Body of pancreas (tissue), 4 donors: ENCODE data around the gene ELOB. TPM values are rescaled to one million over a fixed set of nuclear protein-coding genes. Genes with fewer than 3 reads are reported as not detected.
A peak's percentile ranks its signal among the peaks of the same experiment; 100 is the strongest.

Source experiments
- ATAC-seq: fragments of 150-250 bp; one replicate; pipeline ENCODE4 v1.9.1; 2016
- DNase-seq, 4 donors: peaks; one replicate each; pipeline ENCODE4 v3.0.0-alpha.2; 2019
- H3K27ac ChIP-seq, 4 donors: fragments of 200-600 bp; sonication (generic); 1 replicate in 3 of 4; 2 replicates in 1 of 4; pipeline versions ENCODE4 v1.5.1 to v1.6.1; 2016 to 2019; ENCODE audit warnings: mild to moderate bottlenecking in 1 of 4, mixed read lengths in 1 of 4, moderate library complexity in 1 of 4
- H3K27me3 ChIP-seq, 2 donors: fragments of 200-600 bp; sonication (generic); one replicate each; pipeline ENCODE4 v1.6.0; 2016; ENCODE audit warnings: mild to moderate bottlenecking in 1 of 2
- H3K36me3 ChIP-seq, 2 donors: fragments of 200-600 bp; sonication (generic); replicated peaks in 1 of 2; 2 replicates each; pipeline ENCODE4 v1.5.1; 2016; ENCODE audit warnings: low read depth in 2 of 2; ENCODE audit not compliant: insufficient read depth in 1 of 2
- H3K4me1 ChIP-seq: fragments of 200-600 bp; sonication (generic); one replicate; pipeline ENCODE4 v1.6.0; 2016
- H3K4me3 ChIP-seq, 2 donors: fragments of 200-600 bp; sonication (generic); 1 replicate in 1 of 2; 2 replicates in 1 of 2; pipeline ENCODE4 v1.5.1; 2016 to 2019
- H3K9me3 ChIP-seq, 3 donors: fragments of 200-600 bp; sonication (generic); 1 replicate in 2 of 3; 2 replicates in 1 of 3; pipeline ENCODE4 v1.5.1; 2016
- POLR2A ChIP-seq, 3 donors: fragments of 450-650 bp; IDR thresholded peaks; one replicate each; pipeline ENCODE4 v1.6.1; 2016; ENCODE audit warnings: antibody characterized with exemption in 3 of 3, mild to moderate bottlenecking in 2 of 3
- WGBS, 2 donors: methylation state at CpG; one replicate each; pipeline ENCODE4 v1.1.5; 2017; 5-methylcytosine and 5-hydroxymethylcytosine counted together
- intact Hi-C: fragments of 100-400 bp; cut with DNase I; formaldehyde crosslinking; loops from one replicate; pipeline ENCODE4 v1.15.1; 2023
- total RNA-seq, 2 donors: library from RNA; depleted of rRNA; stranded (reverse); fragments of >200 nt; gene quantifications; one replicate each; pipeline ENCODE4 v1.1.0, GENCODE V29; 2016
- TF ChIP-seq, protein P1 (sequence below), 7 experiments: fragments of 450-650 bp in 4 of 7; fragments of 200-600 bp in 3 of 7; sonication (generic) in 3 of 7; IDR thresholded peaks; one replicate each; pipeline ENCODE4 v1.5.1; 2016 to 2019; ENCODE audit warnings: antibody characterized with exemption in 7 of 7

Gene ELOB
- total RNA-seq, 2 donors from 2014 or later: 77.5 to 186 TPM

DNA sequence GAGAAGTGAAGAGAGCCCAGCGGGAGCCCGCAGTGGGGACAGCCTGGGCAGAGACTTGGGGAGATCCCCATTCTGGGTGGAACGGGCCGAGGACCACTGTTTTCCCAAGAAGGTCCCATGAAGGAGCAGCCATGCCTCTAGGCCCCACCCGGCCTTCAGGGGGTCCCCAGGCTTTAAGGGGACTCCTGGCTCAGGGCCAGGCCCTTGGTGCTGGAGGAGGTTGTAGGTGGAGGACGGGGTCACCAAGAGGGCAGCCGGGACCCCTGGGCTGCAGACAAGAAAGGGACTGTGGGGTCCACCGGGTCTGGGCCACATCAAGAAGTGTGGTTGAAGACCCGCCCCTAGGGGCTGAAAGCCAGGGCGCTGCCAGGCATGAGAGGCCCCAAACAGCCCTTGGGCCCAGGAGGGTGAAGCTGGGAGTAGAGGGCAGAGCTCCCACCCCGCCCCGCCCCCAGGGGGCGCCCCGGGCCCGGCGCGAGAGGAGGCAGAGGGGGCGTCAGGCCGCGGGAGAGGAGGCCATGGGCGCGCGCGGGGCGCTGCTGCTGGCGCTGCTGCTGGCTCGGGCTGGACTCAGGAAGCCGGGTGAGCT is 39.8 kb upstream of the ELOB start, which contains the start of gene PRSS21:
PRSS21 (plus strand) TSS at position 487 of the 589 bp plus-strand sequence; CDS start at position 519, 32 bp downstream.
- Histone ChIP-seq H3K4me3 (no peak within 1 kb of the TSS), H3K9me3 (no peaks in the 10 kb centered on the region), H3K36me3 (no peaks in the 10 kb centered on the region), H3K27me3 (no peaks in the 10 kb centered on the region), H3K4me1 (peaks cover 5% of the 10 kb centered on the region), H3K27ac (no peak within 1 kb of the TSS)
- DNase-seq: peak in 1 of 4 donors; percentile 27
- peak; percentile 10 for ATAC-seq
- WGBS, 2 donors: 38 to 57% methylated on average over 19 to 28 of the region's 28 CpGs
- intact Hi-C loops: no loop called here
- TF ChIP-seq, protein P1, sequence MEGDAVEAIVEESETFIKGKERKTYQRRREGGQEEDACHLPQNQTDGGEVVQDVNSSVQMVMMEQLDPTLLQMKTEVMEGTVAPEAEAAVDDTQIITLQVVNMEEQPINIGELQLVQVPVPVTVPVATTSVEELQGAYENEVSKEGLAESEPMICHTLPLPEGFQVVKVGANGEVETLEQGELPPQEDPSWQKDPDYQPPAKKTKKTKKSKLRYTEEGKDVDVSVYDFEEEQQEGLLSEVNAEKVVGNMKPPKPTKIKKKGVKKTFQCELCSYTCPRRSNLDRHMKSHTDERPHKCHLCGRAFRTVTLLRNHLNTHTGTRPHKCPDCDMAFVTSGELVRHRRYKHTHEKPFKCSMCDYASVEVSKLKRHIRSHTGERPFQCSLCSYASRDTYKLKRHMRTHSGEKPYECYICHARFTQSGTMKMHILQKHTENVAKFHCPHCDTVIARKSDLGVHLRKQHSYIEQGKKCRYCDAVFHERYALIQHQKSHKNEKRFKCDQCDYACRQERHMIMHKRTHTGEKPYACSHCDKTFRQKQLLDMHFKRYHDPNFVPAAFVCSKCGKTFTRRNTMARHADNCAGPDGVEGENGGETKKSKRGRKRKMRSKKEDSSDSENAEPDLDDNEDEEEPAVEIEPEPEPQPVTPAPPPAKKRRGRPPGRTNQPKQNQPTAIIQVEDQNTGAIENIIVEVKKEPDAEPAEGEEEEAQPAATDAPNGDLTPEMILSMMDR (IDR thresholded peaks at IDR 0.05): peak in 1 of 7 experiments; percentile 11
- no peak for TF ChIP-seq POLR2A (IDR thresholded peaks at IDR 0.05)

DNA sequence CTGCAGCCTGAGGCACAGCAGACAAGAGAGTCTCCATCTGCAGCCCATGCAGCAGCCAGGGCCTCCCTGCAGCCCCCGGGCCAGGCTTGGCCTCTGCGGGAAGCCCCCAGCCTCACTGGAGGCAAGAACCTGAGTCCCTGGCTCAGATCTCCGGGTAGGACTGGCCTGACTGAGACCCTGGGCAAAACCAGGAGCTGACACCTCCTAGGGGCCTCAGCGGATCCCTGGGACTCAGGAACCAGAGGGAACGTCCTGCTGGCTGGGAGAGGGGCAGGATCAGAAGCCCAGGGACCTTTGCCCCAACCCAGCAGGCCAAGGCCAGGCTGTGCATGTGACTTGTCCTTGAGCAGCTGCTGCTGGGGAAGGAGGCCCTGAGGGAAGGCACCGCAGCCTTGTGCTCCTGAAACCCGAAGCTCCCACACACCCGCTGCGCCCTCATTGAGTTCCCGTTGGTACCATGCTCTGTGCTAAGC is 38.3 kb upstream of the ELOB start:
- no peak for ATAC-seq
- H3K27me3 ChIP-seq: no peaks in the 10 kb centered on the region
- H3K4me1 ChIP-seq: peaks cover 5% of the 10 kb centered on the region
- no peak overlapping the region for H3K27ac ChIP-seq
- WGBS, 2 donors: 60 to 75% methylated on average over 5 to 10 of the region's 10 CpGs
- H3K9me3 ChIP-seq: no peaks in the 10 kb centered on the region
- DNase-seq: no peak
- TF ChIP-seq, protein P1 (IDR thresholded peaks at IDR 0.05): no peak
- no peak for TF ChIP-seq POLR2A (IDR thresholded peaks at IDR 0.05)
- no peaks in the 10 kb centered on the region for H3K36me3 ChIP-seq
- intact Hi-C loops: no loop called here
- H3K4me3 ChIP-seq: no peak overlapping the region

DNA sequence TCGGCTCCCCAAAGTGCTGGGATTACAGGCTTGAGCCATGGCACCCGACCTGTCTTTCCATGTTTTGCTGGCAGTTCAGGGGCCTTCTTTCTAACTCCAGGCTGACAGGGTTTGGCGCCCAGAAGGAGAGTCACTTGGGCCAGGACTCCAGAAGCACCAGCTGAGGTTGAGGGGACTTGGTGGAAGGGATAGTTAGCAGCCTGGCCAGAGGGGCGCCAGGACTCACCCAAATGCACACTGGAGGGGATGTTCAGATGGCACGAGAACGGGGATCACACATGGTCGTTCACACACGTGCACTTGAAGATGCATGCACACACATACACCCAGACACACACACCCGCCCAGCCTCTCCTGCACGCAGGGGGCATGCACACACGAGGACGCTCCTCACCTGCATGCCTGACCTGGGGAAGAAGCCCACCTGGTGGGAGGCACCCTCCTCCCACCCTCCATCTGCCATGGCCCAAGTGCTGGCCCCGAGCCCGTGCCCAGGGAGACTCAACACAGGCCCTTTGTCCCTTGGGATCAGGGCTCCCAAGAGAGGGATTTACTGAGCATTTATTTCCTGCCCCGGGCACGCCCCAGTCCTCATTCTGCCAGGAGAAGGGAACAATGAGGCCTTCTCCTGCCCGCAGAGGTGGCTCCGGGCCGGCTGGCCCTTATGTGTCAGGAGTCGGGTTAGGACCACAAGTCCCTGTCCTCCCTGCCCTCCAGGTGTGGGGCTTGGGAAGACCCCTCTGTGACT is 37.6 kb upstream of the ELOB start:
- 77% methylated on average over 12 to 20 of the region's 20 CpGs for WGBS, 2 donors
- Histone ChIP-seq H3K9me3 (no peaks in the 10 kb centered on the region), H3K27me3 (no peaks in the 10 kb centered on the region), H3K27ac (no peak overlapping the region), H3K36me3 (no peaks in the 10 kb centered on the region), H3K4me1 (peaks cover 5% of the 10 kb centered on the region), H3K4me3 (no peak overlapping the region)
- TF ChIP-seq, protein P1 (IDR thresholded peaks at IDR 0.05): no peak
- no peak for TF ChIP-seq POLR2A (IDR thresholded peaks at IDR 0.05)
- intact Hi-C loops: no loop called here
- ATAC-seq (no peak), DNase-seq (no peak)

DNA sequence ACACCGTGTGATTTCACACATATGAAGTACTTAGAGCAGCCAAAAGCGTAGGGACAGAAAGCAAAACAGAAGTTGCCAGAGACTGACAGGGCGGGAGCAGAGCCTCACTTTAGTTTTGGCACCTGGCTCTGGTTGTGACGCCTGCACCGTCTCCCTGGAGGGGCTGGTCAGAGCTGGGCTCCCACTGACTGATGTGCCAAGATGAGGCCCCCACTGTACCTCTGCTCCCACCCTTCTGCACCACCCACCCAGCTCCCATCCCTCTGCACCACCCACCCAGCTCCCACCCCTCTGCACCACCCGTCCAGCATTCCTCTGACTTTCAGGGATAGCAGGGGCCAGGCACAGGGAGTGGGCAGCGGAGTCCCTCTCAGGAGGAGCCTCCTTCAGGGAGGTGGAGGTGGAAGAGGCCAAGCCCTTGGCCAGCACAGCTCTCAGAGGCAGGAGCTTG is 36.7 kb upstream of the ELOB start:
- Histone ChIP-seq H3K9me3 (no peaks in the 10 kb centered on the region), H3K27ac (no peak overlapping the region), H3K27me3 (no peaks in the 10 kb centered on the region), H3K4me3 (no peak overlapping the region), H3K4me1 (peaks cover 5% of the 10 kb centered on the region), H3K36me3 (no peaks in the 10 kb centered on the region)
- TF ChIP-seq, protein P1 (IDR thresholded peaks at IDR 0.05): no peak
- TF ChIP-seq POLR2A (IDR thresholded peaks at IDR 0.05): no peak
- WGBS, 2 donors: 60 to 64% methylated on average over 5 to 6 of the region's 7 CpGs
- DNase-seq (no peak), ATAC-seq (no peak)
- intact Hi-C loops: no loop called here
